ENCODE data around the gene SLC30A7. TPM values are rescaled to one million over a fixed set of nuclear protein-coding genes. Genes with fewer than 3 reads are reported as not detected.
A peak's percentile ranks its signal among the peaks of the same experiment; 100 is the strongest.

The SLC30A7 gene
- total RNA-seq, 3 donors from 2014 or later (not counting 1 experiment from before 2014, with no cell fraction given), result 27.7 to 38.8 (median 36.2) TPM

DNA sequence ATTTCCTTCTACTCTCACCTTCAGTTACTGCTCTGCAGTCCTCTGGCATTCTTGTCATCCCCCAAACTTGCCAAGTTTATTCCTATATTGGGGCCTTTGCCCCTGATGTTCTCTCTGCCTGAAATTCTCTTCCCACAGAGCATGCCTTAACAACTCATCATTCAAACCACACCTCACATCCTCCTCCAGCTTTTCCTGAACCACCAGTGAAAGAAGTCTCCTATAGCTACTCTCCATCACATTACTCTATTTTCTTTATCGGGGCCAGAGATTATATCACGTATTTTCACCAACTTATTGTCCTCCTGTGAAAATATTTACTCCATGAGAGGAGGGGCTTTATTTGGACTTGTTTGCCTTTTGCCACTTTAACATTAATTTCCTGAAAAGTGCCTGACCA, 33.3 kb upstream of the SLC30A7 start:
- H3K27ac Mint-ChIP-seq, result no peak overlapping the region
- no peaks in the 10 kb centered on the region for H3K36me3 Mint-ChIP-seq
- H3K27ac ChIP-seq (ENCODE audit: low read length), result no peak overlapping the region
- no peaks in the 10 kb centered on the region for H3K36me3 ChIP-seq (ENCODE audit: control insufficient read depth, insufficient read depth, low read length)
- ATAC-seq (no peak), DNase-seq (no peak)
- H3K4me3 ChIP-seq (ENCODE audit: low read length), result no peak overlapping the region
- no peaks in the 10 kb centered on the region for H3K4me1 ChIP-seq (ENCODE audit: control insufficient read depth, insufficient read depth, low read length)
- TF ChIP-seq, protein P1, sequence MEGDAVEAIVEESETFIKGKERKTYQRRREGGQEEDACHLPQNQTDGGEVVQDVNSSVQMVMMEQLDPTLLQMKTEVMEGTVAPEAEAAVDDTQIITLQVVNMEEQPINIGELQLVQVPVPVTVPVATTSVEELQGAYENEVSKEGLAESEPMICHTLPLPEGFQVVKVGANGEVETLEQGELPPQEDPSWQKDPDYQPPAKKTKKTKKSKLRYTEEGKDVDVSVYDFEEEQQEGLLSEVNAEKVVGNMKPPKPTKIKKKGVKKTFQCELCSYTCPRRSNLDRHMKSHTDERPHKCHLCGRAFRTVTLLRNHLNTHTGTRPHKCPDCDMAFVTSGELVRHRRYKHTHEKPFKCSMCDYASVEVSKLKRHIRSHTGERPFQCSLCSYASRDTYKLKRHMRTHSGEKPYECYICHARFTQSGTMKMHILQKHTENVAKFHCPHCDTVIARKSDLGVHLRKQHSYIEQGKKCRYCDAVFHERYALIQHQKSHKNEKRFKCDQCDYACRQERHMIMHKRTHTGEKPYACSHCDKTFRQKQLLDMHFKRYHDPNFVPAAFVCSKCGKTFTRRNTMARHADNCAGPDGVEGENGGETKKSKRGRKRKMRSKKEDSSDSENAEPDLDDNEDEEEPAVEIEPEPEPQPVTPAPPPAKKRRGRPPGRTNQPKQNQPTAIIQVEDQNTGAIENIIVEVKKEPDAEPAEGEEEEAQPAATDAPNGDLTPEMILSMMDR (IDR thresholded peaks at IDR 0.05), result no peak
- intact Hi-C loops (cut with micrococcal nuclease), result no loop called here
- H3K27me3 Mint-ChIP-seq (ENCODE audit: low read depth in 2 of 2), result no peaks in the 10 kb centered on the region
- H3K27me3 ChIP-seq (ENCODE audit: control insufficient read depth, insufficient read depth, low read length), result no peaks in the 10 kb centered on the region
- no peaks in the 10 kb centered on the region for H3K9me3 ChIP-seq (ENCODE audit: control insufficient read depth, insufficient read depth, low read length)
- H3K4me1 Mint-ChIP-seq, result no peaks in the 10 kb centered on the region
- H3K9me3 Mint-ChIP-seq, result no peaks in the 10 kb centered on the region
- WGBS (ENCODE audit: insufficient coverage), result 83% methylated on average over 1 of the region's 2 CpGs
- H3K4me3 Mint-ChIP-seq, result no peak overlapping the region

DNA sequence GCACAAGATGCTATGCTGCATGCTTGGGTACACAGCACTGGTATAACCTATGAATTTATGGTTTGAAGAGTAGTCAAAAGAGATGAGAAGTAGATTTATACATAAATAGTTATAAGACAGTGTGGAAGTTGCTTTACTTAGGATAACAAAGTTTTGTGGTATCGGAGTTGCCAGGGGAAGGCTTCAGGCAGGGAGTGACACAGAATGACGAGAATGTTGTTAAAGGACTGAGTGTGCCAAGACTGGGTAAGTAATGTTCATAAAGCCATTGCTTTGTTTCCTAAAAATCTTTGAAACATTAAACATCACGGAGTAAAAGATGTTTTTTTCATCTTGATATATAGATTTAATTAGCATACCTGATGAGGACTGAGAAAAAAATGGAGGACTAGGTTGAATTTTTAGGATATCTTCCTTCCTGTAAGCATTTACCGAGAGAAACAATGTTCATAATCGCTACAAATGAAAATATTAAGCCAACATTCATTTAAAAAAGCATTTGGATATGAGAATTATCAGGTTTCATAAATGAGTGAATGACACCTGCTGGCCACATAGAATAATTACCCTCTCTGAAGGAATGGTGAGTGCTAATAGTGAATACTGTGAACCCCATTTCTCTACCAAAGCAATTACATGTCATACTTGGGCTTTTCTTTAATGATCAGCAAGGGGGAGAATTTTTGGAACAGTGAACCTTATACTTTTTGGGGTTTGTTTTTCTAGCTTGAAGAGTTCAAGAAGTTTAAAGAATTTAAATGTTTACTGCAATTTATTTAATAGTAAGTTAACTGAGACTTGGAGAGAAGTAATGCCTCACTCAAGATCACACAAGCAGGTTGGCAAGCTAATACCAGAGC, 29.6 kb upstream of the SLC30A7 start:
- H3K36me3 Mint-ChIP-seq, result no peaks in the 10 kb centered on the region
- H3K4me1 Mint-ChIP-seq, result no peaks in the 10 kb centered on the region
- no peak overlapping the region for H3K4me3 Mint-ChIP-seq
- peak; percentile 35 to 53 (median 42) for ATAC-seq
- Histone ChIP-seq H3K4me3 (ENCODE audit: low read length) (no peak overlapping the region), H3K4me1 (ENCODE audit: control insufficient read depth, insufficient read depth, low read length) (no peaks in the 10 kb centered on the region), H3K9me3 (ENCODE audit: control insufficient read depth, insufficient read depth, low read length) (no peaks in the 10 kb centered on the region), H3K27ac (ENCODE audit: low read length) (no peak overlapping the region), H3K27me3 (ENCODE audit: control insufficient read depth, insufficient read depth, low read length) (no peaks in the 10 kb centered on the region), H3K36me3 (ENCODE audit: control insufficient read depth, insufficient read depth, low read length) (no peaks in the 10 kb centered on the region)
- DNase-seq, result peak in 1 of 2 donors; percentile 54
- intact Hi-C loops (cut with micrococcal nuclease), result loop anchor here (5.0 kb wide), 1 partner anchor 334 kb away; no protein-coding TSS in a partner anchor
- WGBS (ENCODE audit: insufficient coverage), result 41% methylated on average over 2 of the region's 5 CpGs
- H3K9me3 Mint-ChIP-seq, result no peaks in the 10 kb centered on the region
- H3K27me3 Mint-ChIP-seq (ENCODE audit: low read depth in 2 of 2), result no peaks in the 10 kb centered on the region
- TF ChIP-seq, protein P1 (IDR thresholded peaks at IDR 0.05), result peak; percentile 64
- no peak overlapping the region for H3K27ac Mint-ChIP-seq

DNA sequence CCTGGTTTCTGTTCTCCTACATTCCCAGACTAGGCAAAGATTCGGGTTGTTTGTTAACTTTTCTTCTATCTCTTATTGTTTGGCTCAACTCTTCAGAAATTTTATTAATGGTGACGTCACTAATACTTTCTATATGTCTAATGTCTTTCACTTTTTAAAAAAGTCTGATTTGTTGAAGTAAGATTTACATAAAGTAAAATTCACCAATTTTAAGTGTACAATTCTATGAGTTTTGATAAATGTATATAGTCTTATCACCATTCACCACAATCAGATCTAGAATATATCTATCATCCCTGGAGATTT, 29.0 kb upstream of the SLC30A7 start:
- TF ChIP-seq, protein P1 (IDR thresholded peaks at IDR 0.05), result no peak
- intact Hi-C loops (cut with micrococcal nuclease), result loop anchor here (5.0 kb wide), 1 partner anchor 335 kb away; no protein-coding TSS in a partner anchor
- H3K27me3 ChIP-seq (ENCODE audit: control insufficient read depth, insufficient read depth, low read length), result no peaks in the 10 kb centered on the region
- no peak overlapping the region for H3K4me3 ChIP-seq (ENCODE audit: low read length)
- WGBS (ENCODE audit: insufficient coverage), result 83% methylated on average over 1 of the region's 2 CpGs
- no peaks in the 10 kb centered on the region for H3K36me3 Mint-ChIP-seq
- no peak overlapping the region for H3K27ac ChIP-seq (ENCODE audit: low read length)
- no peak for DNase-seq
- H3K9me3 ChIP-seq (ENCODE audit: control insufficient read depth, insufficient read depth, low read length), result no peaks in the 10 kb centered on the region
- no peaks in the 10 kb centered on the region for H3K36me3 ChIP-seq (ENCODE audit: control insufficient read depth, insufficient read depth, low read length)
- no peaks in the 10 kb centered on the region for H3K9me3 Mint-ChIP-seq
- no peak for ATAC-seq
- no peaks in the 10 kb centered on the region for H3K4me1 ChIP-seq (ENCODE audit: control insufficient read depth, insufficient read depth, low read length)
- no peaks in the 10 kb centered on the region for H3K27me3 Mint-ChIP-seq (ENCODE audit: low read depth in 2 of 2)
- no peaks in the 10 kb centered on the region for H3K4me1 Mint-ChIP-seq
- no peak overlapping the region for H3K27ac Mint-ChIP-seq
- no peak overlapping the region for H3K4me3 Mint-ChIP-seq
